K562 (cell line): ENCODE data around the gene NEK5. TPM values are rescaled to one million over a fixed set of nuclear protein-coding genes. Genes with fewer than 3 reads are reported as not detected.

ENCODE experiments used
- ETS1 ChIP-seq: conservative IDR thresholded peaks from 2 replicates; pipeline ENCODE4 v1.6.1; 2011; ENCODE audit warnings: low read depth, mild to moderate bottlenecking, low read length; ENCODE audit not compliant: control insufficient read depth
- GTF3C2 ChIP-seq: IDR thresholded peaks from 3 replicates; pipeline ENCODE4 v1.6.1; 2011; ENCODE audit warnings: borderline replicate concordance, mild to moderate bottlenecking, moderate library complexity; ENCODE audit not compliant: insufficient read length; ENCODE audit errors: extremely low read depth
- MXI1 ChIP-seq: IDR thresholded peaks from 2 replicates; pipeline ENCODE4 v1.6.1; 2011; ENCODE audit warnings: low read depth, mild to moderate bottlenecking, improper control_type of control experiment, low read length
- NR2C2 ChIP-seq, 2 experiments: fragments of 200-800 bp in 1 of 2; sonication (Bioruptor generic) in 1 of 2; sonication (generic) in 1 of 2; formaldehyde crosslinking in 1 of 2; IDR thresholded peaks; 2 replicates each; pipeline versions ENCODE4 v1.6.1 to v1.8.0; 2016 to 2022; ENCODE audit warnings: mild to moderate bottlenecking in 1 of 2, missing compliant biosample characterization in 1 of 2, missing genetic modification characterization in 1 of 2, missing genetic modification reagents in 1 of 2
- RBM14 ChIP-seq: fragments of 200-400 bp; formaldehyde crosslinking; IDR thresholded peaks from 2 replicates; pipeline ENCODE4 v1.6.1; 2018; ENCODE audit warnings: low read depth, mild to moderate bottlenecking, low read length, moderate library complexity, borderline replicate concordance; ENCODE audit not compliant: insufficient read depth
- REST ChIP-seq, 2 experiments: fragments of 450-650 bp; formaldehyde crosslinking in 1 of 2; IDR thresholded peaks; 2 replicates each; pipeline versions ENCODE4 v1.4.0 to v1.6.1; 2014 to 2020; ENCODE audit warnings: mild to moderate bottlenecking in 2 of 2, borderline replicate concordance in 1 of 2, low read depth in 1 of 2
- ZNF511 ChIP-seq: sonication (generic); formaldehyde crosslinking; IDR thresholded peaks from 2 replicates; pipeline ENCODE4 v1.8.0; 2022; ENCODE audit warnings: mild to moderate bottlenecking, missing genetic modification reagents
- ZNF551 ChIP-seq: fragments of 250-450 bp; sonication (Bioruptor Pico); IDR thresholded peaks from 2 replicates; pipeline ENCODE4 v1.5.0; 2021; ENCODE audit warnings: mild to moderate bottlenecking, moderate library complexity
- ZNF740 ChIP-seq, 3 experiments: fragments of 200-800 bp in 1 of 3; sonication (Bioruptor generic) in 1 of 3; sonication (generic) in 1 of 3; formaldehyde crosslinking in 1 of 3; IDR thresholded peaks; 2 replicates each; pipeline versions ENCODE4 v1.6.1 to v1.8.0; 2016 to 2022; ENCODE audit warnings: mild to moderate bottlenecking in 2 of 3, missing compliant biosample characterization in 2 of 3, missing genetic modification characterization in 2 of 3, missing genetic modification reagents in 1 of 3
- polyA plus RNA-seq, 8 experiments: library from polyadenylated mRNA; depleted of rRNA in 4 of 8; stranded (reverse) in 5 of 8; unstranded in 3 of 8; fragments of >200 nt; fragmentation: Nextera tagmentation in 2 of 8; fragmentation: Illumina TruSeq in 1 of 8; extraction: Ambion mirVana in 2 of 8; extraction: Trizol in 1 of 8; gene quantifications; 2 replicates each; pipeline versions ENCODE4 v1.2.1 to v1.2.3, GENCODE V29; 2011 to 2014; ENCODE audit warnings: inconsistent platforms in 1 of 8, missing spikeins in 1 of 8
- total RNA-seq, 7 experiments: library from RNA; depleted of rRNA in 6 of 7; stranded (reverse); fragments of >200 nt in 6 of 7; fragmentation: Illumina TruSeq in 2 of 7; extraction: Trizol in 2 of 7; gene quantifications; 2 replicates each; pipeline versions ENCODE4 v1.2.1 to v1.2.3, GENCODE V29; 2011 to 2021; ENCODE audit warnings: low replicate concordance in 1 of 7

NEK5 gene
- total and polyA plus RNA-seq, 9 of the 15 experiments (the other 6 are each of a cell fraction or from before 2014, with no cell fraction given), result 0.09 to 0.44 (median 0.33) TPM

GRCh38 chr13:52127783-52128702, 830 bp downstream of the NEK5 start (continued):
- TF ChIP-seq ZNF511 (CRISPR knock-in tag) (no peak), ZNF551 (CRISPR knock-in tag) (no peak), ETS1 (no peak), NR2C2 (CRISPR knock-in tag; IDR thresholded peaks at IDR 0.05) (no peak), NR2C2 (tag; IDR thresholded peaks at IDR 0.05) (no peak), RBM14 (no peak), ZNF740 (CRISPR knock-in tag; IDR thresholded peaks at IDR 0.05) (no peak), ZNF740 (tag; IDR thresholded peaks at IDR 0.05) (no peak), GTF3C2 (no peak), MXI1 (no peak), REST (IDR thresholded peaks at IDR 0.05; ENCODE audit: borderline replicate concordance) (peak; percentile 80; the same call in 1 of the 2 replicates), REST (CRISPR knock-in tag; IDR thresholded peaks at IDR 0.05; ENCODE audit: low read depth) (no peak)
